GM23338 (cell line): ENCODE measurements around the gene ATP13A2. TPM values are rescaled to one million over a fixed set of nuclear protein-coding genes. Genes with fewer than 3 reads are reported as not detected.

Experiments used
- ATAC-seq: fragments of 200-7000 bp; cut with Tn5 transposase; 3 replicates; pipeline ENCODE4 v1.9.1; 2020
- DNase-seq: peaks from one replicate; pipeline ENCODE4 v3.0.0-alpha.2; 2015; ENCODE audit warnings: low spot score
- H2AFZ ChIP-seq: fragments of 200-600 bp; sonication (generic); 2 replicates; pipeline ENCODE4 v1.8.0; 2016; ENCODE audit warnings: antibody characterized with exemption, mild to moderate bottlenecking, moderate library complexity
- H3F3A ChIP-seq: fragments of 200-600 bp; sonication (generic); replicated peaks from 2 replicates; pipeline ENCODE4 v1.8.0; 2017; ENCODE audit warnings: antibody characterized with exemption, mixed run types, low read depth
- H3K27ac ChIP-seq: fragments of 200-600 bp; sonication (generic); 2 replicates; pipeline ENCODE4 v1.6.1; 2016; ENCODE audit warnings: low read depth
- H3K27me3 ChIP-seq: fragments of 200-600 bp; sonication (generic); 2 replicates; pipeline ENCODE4 v1.8.0; 2016; ENCODE audit warnings: mild to moderate bottlenecking, mixed run types, moderate library complexity; ENCODE audit not compliant: insufficient read depth
- H3K36me3 ChIP-seq: fragments of 200-600 bp; sonication (generic); 2 replicates; pipeline ENCODE4 v1.8.0; 2016; ENCODE audit warnings: mild to moderate bottlenecking; ENCODE audit not compliant: insufficient read depth
- H3K4me1 ChIP-seq: fragments of 200-600 bp; sonication (generic); 2 replicates; pipeline ENCODE4 v1.8.0; 2016; ENCODE audit warnings: mild to moderate bottlenecking, moderate library complexity; ENCODE audit not compliant: insufficient read depth
- H3K4me2 ChIP-seq: fragments of 200-600 bp; sonication (generic); 2 replicates; pipeline ENCODE4 v1.7.1; 2017; ENCODE audit warnings: mixed run types
- H3K4me3 ChIP-seq: fragments of 200-600 bp; sonication (generic); 2 replicates; pipeline ENCODE4 v1.6.1; 2016; ENCODE audit warnings: mixed run types
- H3K79me2 ChIP-seq: fragments of 200-600 bp; sonication (generic); replicated peaks from 2 replicates; pipeline ENCODE4 v1.8.0; 2017; ENCODE audit warnings: mild to moderate bottlenecking; ENCODE audit not compliant: insufficient read depth
- H3K9me2 ChIP-seq: fragments of 200-600 bp; sonication (generic); 2 replicates; pipeline ENCODE4 v1.8.0; 2017; ENCODE audit not compliant: insufficient read depth
- H4K20me1 ChIP-seq: fragments of 200-600 bp; sonication (generic); replicated peaks from 2 replicates; pipeline ENCODE4 v1.8.0; 2017; ENCODE audit warnings: mild to moderate bottlenecking; ENCODE audit not compliant: insufficient read depth
- H3K27ac Mint-ChIP-seq: 2 replicates; pipeline ENCODE4 v1.8.0; 2020; ENCODE audit warnings: inconsistent platforms, mild to moderate bottlenecking, moderate library complexity, mixed read lengths
- H3K27me3 Mint-ChIP-seq: 3 replicates; pipeline ENCODE4 v1.8.0; 2022; ENCODE audit warnings: low read depth, mild to moderate bottlenecking, moderate library complexity, mixed read lengths, inconsistent platforms; ENCODE audit not compliant: insufficient read depth, poor library complexity
- H3K36me3 Mint-ChIP-seq: 3 replicates; pipeline ENCODE4 v1.8.0; 2021; ENCODE audit warnings: low read depth, mild to moderate bottlenecking, inconsistent platforms, moderate library complexity, mixed read lengths
- H3K4me1 Mint-ChIP-seq: 3 replicates; pipeline ENCODE4 v1.8.0; 2020; ENCODE audit warnings: mild to moderate bottlenecking, inconsistent platforms, mixed read lengths
- H3K4me3 Mint-ChIP-seq: 3 replicates; pipeline ENCODE4 v1.8.0; 2021; ENCODE audit warnings: moderate library complexity, mild to moderate bottlenecking, inconsistent platforms, mixed read lengths
- H3K9me3 Mint-ChIP-seq: 3 replicates; pipeline ENCODE4 v1.8.0; 2020; ENCODE audit warnings: moderate library complexity, mild to moderate bottlenecking, inconsistent platforms, mixed read lengths
- CREB1 ChIP-seq: fragments of 250-450 bp; sonication (Bioruptor Pico); IDR thresholded peaks from 2 replicates; pipeline ENCODE4 v1.5.0; 2020; ENCODE audit warnings: low read depth, mild to moderate bottlenecking, moderate library complexity
- CTCF ChIP-seq, 2 experiments: fragments of 200-600 bp in 1 of 2; sonication (generic) in 1 of 2; conservative IDR thresholded peaks; 2 replicates each; pipeline versions ENCODE4 v1.5.1 to v1.6.1; 2016 to 2017; ENCODE audit warnings: antibody characterized with exemption in 2 of 2, low read depth in 2 of 2, mild to moderate bottlenecking in 2 of 2, moderate library complexity in 1 of 2
- EZH2 ChIP-seq: fragments of 200-600 bp; sonication (generic); IDR thresholded peaks from one replicate; pipeline ENCODE4 v1.8.0; 2017; ENCODE audit warnings: antibody characterized with exemption, mild to moderate bottlenecking, low read depth; ENCODE audit not compliant: unreplicated experiment
- EZH2phosphoT487 ChIP-seq: fragments of 200-600 bp; sonication (generic); IDR thresholded peaks from one replicate; pipeline ENCODE4 v1.8.1; 2018; ENCODE audit warnings: antibody characterized with exemption; ENCODE audit not compliant: unreplicated experiment
- NANOG ChIP-seq: IDR thresholded peaks from 2 replicates; pipeline ENCODE4 v1.6.1; 2016; ENCODE audit warnings: antibody characterized with exemption, borderline replicate concordance
- POLR2AphosphoS5 ChIP-seq: IDR thresholded peaks from 2 replicates; pipeline ENCODE4 v1.6.1; 2016; ENCODE audit warnings: antibody characterized with exemption, low read depth
- REST ChIP-seq: IDR thresholded peaks from one replicate; pipeline ENCODE4 v1.6.1; 2018; ENCODE audit warnings: antibody characterized with exemption; ENCODE audit not compliant: unreplicated experiment
- STAT1 ChIP-seq: IDR thresholded peaks from one replicate; pipeline ENCODE4 v1.6.1; 2016; ENCODE audit warnings: antibody characterized with exemption; ENCODE audit not compliant: unreplicated experiment
- ZNF114 ChIP-seq: fragments of 250-450 bp; sonication (Bioruptor Pico); IDR thresholded peaks from 2 replicates; pipeline ENCODE4 v1.5.0; 2020; ENCODE audit warnings: mild to moderate bottlenecking, moderate library complexity
- ZNF331 ChIP-seq: fragments of 250-450 bp; sonication (Bioruptor Pico); IDR thresholded peaks from 2 replicates; pipeline ENCODE4 v1.5.0; 2020; ENCODE audit warnings: low read depth, mild to moderate bottlenecking, moderate library complexity
- ZNF462 ChIP-seq: fragments of 250-450 bp; sonication (Bioruptor Pico); IDR thresholded peaks from 2 replicates; pipeline ENCODE4 v1.5.0; 2020; ENCODE audit warnings: mild to moderate bottlenecking, moderate library complexity
- polyA plus RNA-seq: library from polyadenylated mRNA; unstranded; fragments of >200 nt; fragmentation: Nextera tagmentation; extraction: Ambion mirVana; gene quantifications from 2 replicates; pipeline ENCODE4 v1.2.1, GENCODE V29; 2016
- total RNA-seq: library from RNA; depleted of rRNA; stranded (reverse); fragments of >200 nt; shearing (Covaris generic); gene quantifications from 2 replicates; pipeline ENCODE4 v1.2.3, GENCODE V29; 2014

ATP13A2 gene
- total and polyA plus RNA-seq, 2 experiments from 2014 or later: 30.1 to 87.7 TPM

- Histone ChIP-seq H4K20me1 (no peaks in the 10 kb centered on the region), H3K4me1 (no peaks in the 10 kb centered on the region), H3K79me2 (no peaks in the 10 kb centered on the region), H3K4me3 (no peak overlapping the region), H3K36me3 (peaks cover 9% of the 10 kb centered on the region; the same call in 1 of the 2 replicates), H3K27me3 (no peaks in the 10 kb centered on the region), H3K4me2 (no peak overlapping the region), H3F3A (peaks cover 12% of the 10 kb centered on the region; the same call in 1 of the 2 replicates), H3K27ac (no peak overlapping the region), H3K9me2 (no peaks in the 10 kb centered on the region), H2AFZ (no peak overlapping the region)
- H3K4me3 Mint-ChIP-seq: no peak overlapping the region
- peaks cover 8% of the 10 kb centered on the region for H3K27me3 Mint-ChIP-seq
- no peak for DNase-seq
- TF ChIP-seq EZH2phosphoT487 (no peak), EZH2 (no peak), NANOG (no peak), STAT1 (no peak), CTCF (conservative IDR thresholded peaks at IDR 0.05; ENCODE audit: low read depth in 2 of 2) (no peak), POLR2AphosphoS5 (no peak), CREB1 (CRISPR knock-in tag) (no peak), ZNF331 (no peak), ZNF114 (CRISPR knock-in tag) (no peak), REST (no peak)
- H3K36me3 Mint-ChIP-seq: peaks cover 18% of the 10 kb centered on the region
- no peak overlapping the region for H3K27ac Mint-ChIP-seq
- H3K4me1 Mint-ChIP-seq: peaks cover under 1% of the 10 kb centered on the region; the same call in 2 of the 3 replicates
- no peaks in the 10 kb centered on the region; the same call in 2 of the 3 replicates for H3K9me3 Mint-ChIP-seq
- no peak for ATAC-seq
These were observed 56.5 kb downstream of the ATP13A2 start for GRCh38 chr1:16955186-16955585.

GRCh38 chr1:16954579-16954978 is 57.1 kb downstream of the ATP13A2 start:
- H3K79me2 ChIP-seq: no peaks in the 10 kb centered on the region
- H3K4me1 ChIP-seq: no peaks in the 10 kb centered on the region
- no peak overlapping the region for H3K4me3 ChIP-seq
- peaks cover 6% of the 10 kb centered on the region; the same call in 1 of the 2 replicates for H3F3A ChIP-seq
- no peak overlapping the region for H3K4me2 ChIP-seq
- H3K36me3 Mint-ChIP-seq: peaks cover 17% of the 10 kb centered on the region
- H4K20me1 ChIP-seq: no peaks in the 10 kb centered on the region
- no peak overlapping the region for H3K4me3 Mint-ChIP-seq
- DNase-seq (no peak), ATAC-seq (no peak)
- H3K9me2 ChIP-seq: no peaks in the 10 kb centered on the region
- no peak overlapping the region for H3K27ac ChIP-seq
- H3K27me3 Mint-ChIP-seq: peaks cover 5% of the 10 kb centered on the region
- no peaks in the 10 kb centered on the region for H3K4me1 Mint-ChIP-seq
- H2AFZ ChIP-seq: no peak overlapping the region
- no peak overlapping the region for H3K27ac Mint-ChIP-seq
- no peaks in the 10 kb centered on the region for H3K27me3 ChIP-seq
- no peaks in the 10 kb centered on the region; the same call in 2 of the 3 replicates for H3K9me3 Mint-ChIP-seq
- peaks cover 9% of the 10 kb centered on the region; the same call in 1 of the 2 replicates for H3K36me3 ChIP-seq
- TF ChIP-seq ZNF462 (CRISPR knock-in tag): no peak
- no peak for TF ChIP-seq CREB1 (CRISPR knock-in tag)
- TF ChIP-seq ZNF114 (CRISPR knock-in tag): no peak
- no peak for TF ChIP-seq EZH2
